ENCODE measurements around the gene TMEM101.
"Not testable (repeated sequence)": the region's sequence is repeated elsewhere in the genome, so short reads cannot be mapped to it uniquely, and the experiment has no call there.

TMEM101 gene

GRCh38 chr17:44000141-44000860 lies 14.5 kb downstream of the TMEM101 start:
- no peak for DNase-seq

GRCh38 chr17:43999024-43999423 lies 15.7 kb downstream of the TMEM101 start:
- DNase-seq, result no peak

- DNase-seq, result no peak
Observed at GRCh38 chr17:43998552-43998951, 16.2 kb downstream of the TMEM101 start.

- DNase-seq, result not testable (repeated sequence)
Observed at GRCh38 chr17:43997180-43997579, 17.6 kb downstream of the TMEM101 start.

- no peak for DNase-seq
Observed at GRCh38 chr17:43995150-43995471, 19.7 kb downstream of the TMEM101 start.

GRCh38 chr17:43994272-43995149 lies 20.3 kb downstream of the TMEM101 start:
- peak; percentile 75 for DNase-seq

- no peak for DNase-seq
Observed at GRCh38 chr17:43992641-43993040, 22.1 kb downstream of the TMEM101 start.

- DNase-seq, result no peak
Observed at GRCh38 chr17:43988301-43988700, 26.5 kb downstream of the TMEM101 start.

- no peak for DNase-seq
Observed at GRCh38 chr17:43987131-43988021, 27.4 kb downstream of the TMEM101 start.

GRCh38 chr17:43986225-43986981 lies 28.4 kb downstream of the TMEM101 start:
- DNase-seq, result no peak

- no peak for DNase-seq
Observed at GRCh38 chr17:43984521-43984920, 30.2 kb downstream of the TMEM101 start.

GRCh38 chr17:43983515-43984411 lies 31.0 kb downstream of the TMEM101 start:
- no peak for DNase-seq

- no peak for DNase-seq
Observed at GRCh38 chr17:43983196-43983514, 31.6 kb downstream of the TMEM101 start.

- DNase-seq, result no peak
Observed at GRCh38 chr17:43982171-43982570, 32.6 kb downstream of the TMEM101 start.

- DNase-seq, result no peak
Observed at GRCh38 chr17:43979671-43980070, 35.1 kb downstream of the TMEM101 start.

- DNase-seq, result no peak
Observed at GRCh38 chr17:43979011-43979410, 35.8 kb downstream of the TMEM101 start.

GRCh38 chr17:43978078-43978477 lies 36.7 kb downstream of the TMEM101 start:
- DNase-seq, result no peak

- no peak for DNase-seq
Observed at GRCh38 chr17:43976963-43977837, 37.6 kb downstream of the TMEM101 start.

- DNase-seq, result no peak
Observed at GRCh38 chr17:43975898-43976297, 38.9 kb downstream of the TMEM101 start.

Data from CD4-positive, alpha-beta T cell treated with Interleukin-17A for 4 hours (primary cell).